HG03575 (cell line): ENCODE results near the gene PTTG1.

Experiments
- ATAC-seq: cut with Tn5 transposase; IDR thresholded peaks from one replicate; pipeline ENCODE4 v1.9.1; 2021; ENCODE audit not compliant: unreplicated experiment, insufficient number of reproducible peaks, low FRiP score; ENCODE audit errors: extremely low read depth

Gene PTTG1

GRCh38 chr5:160421625-160422258, at the start of gene PTTG1:
TSS of gene PTTG1 (plus strand) at chr5:160421855. CDS start at chr5:160422313, 458 bp downstream.
- peak; percentile 30 for ATAC-seq

GRCh38 chr5:160375166-160375565, 46.5 kb upstream of the PTTG1 start:
- no peak for ATAC-seq

- no peak for ATAC-seq
Observed at GRCh38 chr5:160375701-160376100, 46.0 kb upstream of the PTTG1 start.

GRCh38 chr5:160376416-160376815, 45.2 kb upstream of the PTTG1 start:
- ATAC-seq: no peak

- ATAC-seq: no peak
Observed at GRCh38 chr5:160377651-160378050, 44.0 kb upstream of the PTTG1 start.

- ATAC-seq: no peak
Observed at GRCh38 chr5:160378330-160378729, 43.3 kb upstream of the PTTG1 start.

- no peak for ATAC-seq
Observed at GRCh38 chr5:160379511-160379910, 42.1 kb upstream of the PTTG1 start.

GRCh38 chr5:160380041-160380440, 41.6 kb upstream of the PTTG1 start:
- ATAC-seq: no peak

- no peak for ATAC-seq
Observed at GRCh38 chr5:160382346-160382745, 39.3 kb upstream of the PTTG1 start.

GRCh38 chr5:160384681-160385080, 37.0 kb upstream of the PTTG1 start:
- ATAC-seq: no peak

GRCh38 chr5:160385496-160385895, 36.2 kb upstream of the PTTG1 start:
- ATAC-seq: no peak

GRCh38 chr5:160387445-160387844, 34.2 kb upstream of the PTTG1 start:
- ATAC-seq: no peak

GRCh38 chr5:160390787-160391696, 30.6 kb upstream of the PTTG1 start:
- ATAC-seq: no peak

- no peak for ATAC-seq
Observed at GRCh38 chr5:160395111-160395510, 26.5 kb upstream of the PTTG1 start.

- ATAC-seq: no peak
Observed at GRCh38 chr5:160397492-160397891, 24.2 kb upstream of the PTTG1 start.

- no peak for ATAC-seq
Observed at GRCh38 chr5:160398806-160399205, 22.8 kb upstream of the PTTG1 start.

GRCh38 chr5:160399402-160400353, 22.0 kb upstream of the PTTG1 start, which contains the start of gene FAM200C:
TSS of gene FAM200C (minus strand) at chr5:160400054. CDS start at chr5:160395490, 4,564 bp downstream.
- ATAC-seq: peak; percentile 38

- peak; percentile 55 for ATAC-seq
Observed at GRCh38 chr5:160418561-160419457, 2.8 kb upstream of the PTTG1 start, which contains the start of gene SLU7. TSS of gene SLU7 (minus strand) at chr5:160419081. CDS start at chr5:160415294, 3,787 bp downstream.
